H9 (cell line): ENCODE results near the gene DEAF1. TPM values are rescaled to one million over a fixed set of nuclear protein-coding genes. Genes with fewer than 3 reads are reported as not detected.

Source experiments
- DNase-seq: peaks from one replicate; pipeline ENCODE4 v3.0.0-alpha.2; 2017
- H2AFZ ChIP-seq: one replicate; pipeline ENCODE4 v1.6.1; 2013; ENCODE audit warnings: mild to moderate bottlenecking, low read length, control low read depth, moderate library complexity
- H2AK5ac ChIP-seq: 2 replicates; pipeline ENCODE4 v1.6.1; 2013; ENCODE audit warnings: low read length, control low read depth, mixed read lengths; ENCODE audit not compliant: insufficient read length
- H2BK120ac ChIP-seq: one replicate; pipeline ENCODE4 v1.6.1; 2013; ENCODE audit warnings: low read depth, mild to moderate bottlenecking, low read length, control low read depth, inconsistent platforms; ENCODE audit not compliant: poor library complexity, severe bottlenecking
- H2BK12ac ChIP-seq: 2 replicates; pipeline ENCODE4 v1.6.1; 2013; ENCODE audit warnings: low read length, control low read depth, mixed read lengths, low read depth; ENCODE audit not compliant: insufficient read length
- H2BK15ac ChIP-seq: 2 replicates; pipeline ENCODE4 v1.6.1; 2013; ENCODE audit warnings: low read depth, low read length, control low read depth
- H2BK20ac ChIP-seq: one replicate; pipeline ENCODE4 v1.6.1; 2013; ENCODE audit warnings: low read depth, mild to moderate bottlenecking, low read length, control low read depth, inconsistent platforms; ENCODE audit not compliant: poor library complexity, severe bottlenecking
- H2BK5ac ChIP-seq: 2 replicates; pipeline ENCODE4 v1.6.1; 2013; ENCODE audit warnings: low read length, control low read depth, mixed read lengths; ENCODE audit not compliant: insufficient read length
- H3K14ac ChIP-seq: 2 replicates; pipeline ENCODE4 v1.6.1; 2013; ENCODE audit warnings: low read length, control low read depth; ENCODE audit not compliant: insufficient read depth
- H3K18ac ChIP-seq: 2 replicates; pipeline ENCODE4 v1.6.1; 2013; ENCODE audit warnings: low read depth, mild to moderate bottlenecking, mixed read lengths, low read length, control low read depth; ENCODE audit not compliant: insufficient read length
- H3K23ac ChIP-seq: 2 replicates; pipeline ENCODE4 v1.6.1; 2013; ENCODE audit warnings: low read length, control low read depth, mixed read lengths, low read depth; ENCODE audit not compliant: insufficient read length
- H3K23me2 ChIP-seq: 2 replicates; pipeline ENCODE4 v1.6.1; 2013; ENCODE audit warnings: low read depth, mild to moderate bottlenecking, mixed read lengths, low read length, control low read depth; ENCODE audit not compliant: insufficient read length, poor library complexity, severe bottlenecking
- H3K27ac ChIP-seq: 2 replicates; pipeline ENCODE4 v1.5.1; 2013; ENCODE audit warnings: low read length, control low read depth, mixed read lengths, low read depth; ENCODE audit not compliant: insufficient read length
- H3K27me3 ChIP-seq: 2 replicates; pipeline ENCODE4 v1.6.1; 2013; ENCODE audit warnings: low read length, control low read depth, inconsistent platforms; ENCODE audit not compliant: insufficient read depth
- H3K4ac ChIP-seq: 2 replicates; pipeline ENCODE4 v1.6.1; 2013; ENCODE audit warnings: low read depth, mild to moderate bottlenecking, control low read depth, inconsistent platforms, low read length, moderate library complexity
- H3K4me1 ChIP-seq: 2 replicates; pipeline ENCODE4 v1.6.1; 2013; ENCODE audit warnings: low read length, control low read depth, inconsistent platforms; ENCODE audit not compliant: insufficient read depth
- H3K4me2 ChIP-seq: 2 replicates; pipeline ENCODE4 v1.6.1; 2013; ENCODE audit warnings: low read length, control low read depth, mixed read lengths; ENCODE audit not compliant: insufficient read length, insufficient read depth
- H3K56ac ChIP-seq: 2 replicates; pipeline ENCODE4 v1.6.1; 2013; ENCODE audit warnings: low read depth, mild to moderate bottlenecking, mixed read lengths, low read length, control low read depth; ENCODE audit not compliant: insufficient read length
- H3K79me1 ChIP-seq: 2 replicates; pipeline ENCODE4 v1.6.1; 2013; ENCODE audit warnings: low read depth, mild to moderate bottlenecking, moderate library complexity, low read length, control low read depth, inconsistent platforms; ENCODE audit not compliant: insufficient read depth, poor library complexity, severe bottlenecking
- H3K79me2 ChIP-seq: 2 replicates; pipeline ENCODE4 v1.6.1; 2013; ENCODE audit warnings: low read length, control low read depth, inconsistent platforms; ENCODE audit not compliant: insufficient read depth
- H3K9ac ChIP-seq: 2 replicates; pipeline ENCODE4 v1.6.1; 2013; ENCODE audit warnings: low read length, control low read depth, mixed read lengths; ENCODE audit not compliant: insufficient read length; ENCODE audit errors: extremely low read depth
- H3K9me3 ChIP-seq: one replicate; pipeline ENCODE4 v1.6.1; 2013; ENCODE audit warnings: low read depth, low read length, inconsistent platforms; ENCODE audit not compliant: control insufficient read depth
- H3T11ph ChIP-seq: one replicate; pipeline ENCODE4 v1.6.1; 2013; ENCODE audit warnings: mild to moderate bottlenecking, low read length, control low read depth, inconsistent platforms
- H4K20me1 ChIP-seq: one replicate; pipeline ENCODE4 v1.6.1; 2013; ENCODE audit not compliant: control insufficient read depth, insufficient read length, insufficient read depth
- H4K5ac ChIP-seq: 2 replicates; pipeline ENCODE4 v1.6.1; 2013; ENCODE audit warnings: low read depth, mild to moderate bottlenecking, mixed read lengths, low read length, control low read depth; ENCODE audit not compliant: insufficient read length
- H4K8ac ChIP-seq: replicated peaks from 2 replicates; pipeline ENCODE4 v1.6.1; 2013; ENCODE audit warnings: low read length, control low read depth, mixed read lengths, low read depth; ENCODE audit not compliant: insufficient read length
- H4K91ac ChIP-seq: 2 replicates; pipeline ENCODE4 v1.6.1; 2013; ENCODE audit warnings: low read depth, mild to moderate bottlenecking, moderate library complexity, mixed read lengths, low read length, control low read depth; ENCODE audit not compliant: insufficient read length
- H3K27ac Mint-ChIP-seq, 3 experiments: 2 replicates in 2 of 3; 3 replicates in 1 of 3; pipeline ENCODE4 v1.8.0; 2020 to 2021; ENCODE audit warnings: mixed read lengths in 3 of 3, mild to moderate bottlenecking in 1 of 3, moderate library complexity in 1 of 3
- H3K27me3 Mint-ChIP-seq: 2 replicates; pipeline ENCODE4 v1.8.0; 2021; ENCODE audit warnings: low read depth, mild to moderate bottlenecking, moderate library complexity, mixed read lengths
- H3K36me3 Mint-ChIP-seq, 3 experiments: 2 replicates in 2 of 3; 3 replicates in 1 of 3; pipeline ENCODE4 v1.8.0; 2020 to 2021; ENCODE audit warnings: low read depth in 3 of 3, mixed read lengths in 3 of 3; ENCODE audit not compliant: insufficient read depth in 1 of 3
- H3K4me1 Mint-ChIP-seq, 2 experiments: 2 replicates each; pipeline ENCODE4 v1.8.0; 2020; ENCODE audit warnings: mixed read lengths in 2 of 2
- H3K4me3 Mint-ChIP-seq, 2 experiments: 2 replicates in 1 of 2; 3 replicates in 1 of 2; pipeline ENCODE4 v1.8.0; 2020 to 2021; ENCODE audit warnings: mild to moderate bottlenecking in 2 of 2, mixed read lengths in 2 of 2, moderate library complexity in 1 of 2
- H3K9me3 Mint-ChIP-seq, 2 experiments: 2 replicates in 1 of 2; 3 replicates in 1 of 2; pipeline ENCODE4 v1.8.0; 2020; ENCODE audit warnings: mild to moderate bottlenecking in 2 of 2, mixed read lengths in 2 of 2, moderate library complexity in 1 of 2
- CTCF ChIP-seq: fragments of 200-600 bp; sonication (generic); conservative IDR thresholded peaks from 3 replicates; pipeline ENCODE4 v1.8.0; 2021; ENCODE audit warnings: antibody characterized with exemption, mild to moderate bottlenecking
- WGBS: extraction: QIAGEN DNeasy Blood & Tissue Kit; methylation state at CpG from one replicate; pipeline ENCODE4 v1.1.7; 2013; ENCODE audit warnings: missing lambda C conversion rate, low lambda C conversion rate, mixed read lengths; ENCODE audit not compliant: insufficient read length; ENCODE audit errors: extremely low coverage; 5-methylcytosine and 5-hydroxymethylcytosine counted together
- total RNA-seq: library from RNA; stranded (reverse); gene quantifications from 2 replicates; pipeline ENCODE4 v1.2.1, GENCODE V29; 2021

Gene DEAF1
- total RNA-seq, 1 experiment from 2014 or later, result 67.3 TPM

- Mint-ChIP-seq H3K36me3 (peaks cover 2 to 15% (median 3%) of the 10 kb centered on the region in 3 experiments; a peak in 5 of 7 replicates), H3K27ac (no peak overlapping the region), H3K4me1 (peaks cover 3 to 20% of the 10 kb centered on the region in 2 experiments; a peak in 3 of 4 replicates), H3K27me3 (no peaks in the 10 kb centered on the region), H3K4me3 (peak overlapping the region; percentile 41 to 71; a peak in 3 of 5 replicates), H3K9me3 (peaks cover 6 to 7% of the 10 kb centered on the region in 2 experiments)
- Histone ChIP-seq H3K23ac (no peak overlapping the region), H3T11ph (no peak overlapping the region), H3K18ac (peak overlapping the region; percentile 17), H2BK120ac (no peak overlapping the region), H3K79me2 (no peaks in the 10 kb centered on the region), H3K9ac (no peak overlapping the region), H4K5ac (no peak overlapping the region), H2BK5ac (no peak overlapping the region), H3K27me3 (no peaks in the 10 kb centered on the region), H3K14ac (0 out of 2 replicates have a peak overlapping the region, but pooled peaks have one; percentile 34), H4K91ac (no peak overlapping the region), H2AFZ (no peak overlapping the region), H3K4ac (no peak overlapping the region), H2BK15ac (no peak overlapping the region), H4K8ac (no peak overlapping the region), H3K23me2 (no peaks in the 10 kb centered on the region), H3K9me3 (no peaks in the 10 kb centered on the region), H4K20me1 (no peaks in the 10 kb centered on the region), H3K56ac (no peak overlapping the region), H2BK20ac (no peak overlapping the region), H2AK5ac (no peak overlapping the region), H3K4me1 (no peaks in the 10 kb centered on the region), H3K27ac (no peak overlapping the region), H3K79me1 (no peaks in the 10 kb centered on the region), H3K4me2 (peak overlapping the region; percentile 51), H2BK12ac (no peak overlapping the region)
- no CpG with 5 or more reads among the region's 35 CpGs for WGBS
- DNase-seq, result no peak
- no peak for TF ChIP-seq CTCF
These were observed 25.1 kb upstream of the DEAF1 start for GRCh38 chr11:720017-720641.
